ENCODE results near the gene KDELR3. TPM values are rescaled to one million over a fixed set of nuclear protein-coding genes. Genes with fewer than 3 reads are reported as not detected.

The KDELR3 gene
- total and polyA plus RNA-seq, 2 donors (not counting 1 experiment from before 2014, with no cell fraction given): 78.8 to 305 TPM

- DNase-seq (ENCODE audit: low read depth in 2 of 2): peak in 1 of 2 donors; percentile 49
- no peak overlapping the region for H2AFZ ChIP-seq (ENCODE audit: low read length)
- H3K4me3 ChIP-seq (replicated peaks in 1 of 4; ENCODE audit: control extremely low read depth in 1 of 4, insufficient read depth in 1 of 4, low read depth in 3 of 4, low read length in 4 of 4): no peak overlapping the region
- H4K20me1 ChIP-seq (ENCODE audit: control insufficient read depth, extremely low read depth, insufficient read depth, low read length): no peaks in the 10 kb centered on the region
- no peak overlapping the region for H3K9ac ChIP-seq (ENCODE audit: insufficient read depth, low read length)
- H3K27me3 ChIP-seq (ENCODE audit: control insufficient read depth, insufficient read depth, low read length): no peaks in the 10 kb centered on the region
- peaks cover 12% of the 10 kb centered on the region for H3K36me3 ChIP-seq (ENCODE audit: control insufficient read depth, insufficient read depth, low read length)
- H3K4me2 ChIP-seq (ENCODE audit: extremely low read depth, insufficient read depth, low read length): no peak overlapping the region
- H3K9me3 ChIP-seq (ENCODE audit: control insufficient read depth, insufficient read depth, low read depth, low read length): no peaks in the 10 kb centered on the region
- H3K4me1 ChIP-seq (ENCODE audit: control insufficient read depth, extremely low read depth, insufficient read depth, low read length): peaks cover 5% of the 10 kb centered on the region
- no peak overlapping the region for H3K27ac ChIP-seq (ENCODE audit: insufficient read depth, low read length)
- no peaks in the 10 kb centered on the region for H3K79me2 ChIP-seq (ENCODE audit: control insufficient read depth, insufficient read depth, low read length)
- TF ChIP-seq EZH2 (IDR thresholded peaks at IDR 0.05; ENCODE audit: low read length, missing control alignments): no peak
Measured at GRCh38 chr22:38479096-38479837, 11.4 kb downstream of the KDELR3 start.

- H3K4me1 ChIP-seq (ENCODE audit: control insufficient read depth, extremely low read depth, insufficient read depth, low read length): peaks cover 5% of the 10 kb centered on the region
- no peak overlapping the region for H3K4me2 ChIP-seq (ENCODE audit: extremely low read depth, insufficient read depth, low read length)
- no peak overlapping the region for H3K27ac ChIP-seq (ENCODE audit: insufficient read depth, low read length)
- no peaks in the 10 kb centered on the region for H3K9me3 ChIP-seq (ENCODE audit: control insufficient read depth, insufficient read depth, low read depth, low read length)
- no peaks in the 10 kb centered on the region for H4K20me1 ChIP-seq (ENCODE audit: control insufficient read depth, extremely low read depth, insufficient read depth, low read length)
- no peak overlapping the region for H3K4me3 ChIP-seq (replicated peaks in 1 of 4; ENCODE audit: control extremely low read depth in 1 of 4, insufficient read depth in 1 of 4, low read depth in 3 of 4, low read length in 4 of 4)
- DNase-seq (ENCODE audit: low read depth in 2 of 2): peak in 1 of 2 donors; percentile 59
- no peaks in the 10 kb centered on the region for H3K27me3 ChIP-seq (ENCODE audit: control insufficient read depth, insufficient read depth, low read length)
- no peak overlapping the region for H2AFZ ChIP-seq (ENCODE audit: low read length)
- no peak for TF ChIP-seq CTCF (conservative IDR thresholded peaks at IDR 0.05 in 1 of 2, IDR thresholded peaks at IDR 0.05 in 1 of 2; ENCODE audit: low read depth in 1 of 2, low read length in 2 of 2)
- TF ChIP-seq EZH2 (IDR thresholded peaks at IDR 0.05; ENCODE audit: low read length, missing control alignments): no peak
- peaks cover 14% of the 10 kb centered on the region for H3K36me3 ChIP-seq (ENCODE audit: control insufficient read depth, insufficient read depth, low read length)
- H3K79me2 ChIP-seq (ENCODE audit: control insufficient read depth, insufficient read depth, low read length): peaks cover 3% of the 10 kb centered on the region
- H3K9ac ChIP-seq (ENCODE audit: insufficient read depth, low read length): no peak overlapping the region
Measured at GRCh38 chr22:38481162-38481870, 13.4 kb downstream of the KDELR3 start.

- H3K36me3 ChIP-seq (ENCODE audit: control insufficient read depth, insufficient read depth, low read length): peaks cover 14% of the 10 kb centered on the region
- no peak for TF ChIP-seq CTCF (conservative IDR thresholded peaks at IDR 0.05 in 1 of 2, IDR thresholded peaks at IDR 0.05 in 1 of 2; ENCODE audit: low read depth in 1 of 2, low read length in 2 of 2)
- no peak for TF ChIP-seq EZH2 (IDR thresholded peaks at IDR 0.05; ENCODE audit: low read length, missing control alignments)
- no peak overlapping the region for H3K4me2 ChIP-seq (ENCODE audit: extremely low read depth, insufficient read depth, low read length)
- peaks cover 5% of the 10 kb centered on the region for H3K4me1 ChIP-seq (ENCODE audit: control insufficient read depth, extremely low read depth, insufficient read depth, low read length)
- no peaks in the 10 kb centered on the region for H3K27me3 ChIP-seq (ENCODE audit: control insufficient read depth, insufficient read depth, low read length)
- no peak overlapping the region for H3K9ac ChIP-seq (ENCODE audit: insufficient read depth, low read length)
- peaks cover 3% of the 10 kb centered on the region for H3K79me2 ChIP-seq (ENCODE audit: control insufficient read depth, insufficient read depth, low read length)
- no peaks in the 10 kb centered on the region for H4K20me1 ChIP-seq (ENCODE audit: control insufficient read depth, extremely low read depth, insufficient read depth, low read length)
- no peak overlapping the region for H2AFZ ChIP-seq (ENCODE audit: low read length)
- DNase-seq (ENCODE audit: low read depth in 2 of 2): no peak
- H3K27ac ChIP-seq (ENCODE audit: insufficient read depth, low read length): peak overlapping the region; percentile 27
- no peak overlapping the region for H3K4me3 ChIP-seq (replicated peaks in 1 of 4; ENCODE audit: control extremely low read depth in 1 of 4, insufficient read depth in 1 of 4, low read depth in 3 of 4, low read length in 4 of 4)
- H3K9me3 ChIP-seq (ENCODE audit: control insufficient read depth, insufficient read depth, low read depth, low read length): no peaks in the 10 kb centered on the region
Measured at GRCh38 chr22:38481871-38482332, 14.0 kb downstream of the KDELR3 start.

Data from fibroblast of lung (primary cell).